Inflammatory macrophage (primary cell): ENCODE measurements around the gene ZNF462.

Source experiments
- DNase-seq, 2 donors: peaks; one replicate each; pipeline ENCODE4 v3.0.0-alpha.2; 2020 to 2022

Gene ZNF462

DNA sequence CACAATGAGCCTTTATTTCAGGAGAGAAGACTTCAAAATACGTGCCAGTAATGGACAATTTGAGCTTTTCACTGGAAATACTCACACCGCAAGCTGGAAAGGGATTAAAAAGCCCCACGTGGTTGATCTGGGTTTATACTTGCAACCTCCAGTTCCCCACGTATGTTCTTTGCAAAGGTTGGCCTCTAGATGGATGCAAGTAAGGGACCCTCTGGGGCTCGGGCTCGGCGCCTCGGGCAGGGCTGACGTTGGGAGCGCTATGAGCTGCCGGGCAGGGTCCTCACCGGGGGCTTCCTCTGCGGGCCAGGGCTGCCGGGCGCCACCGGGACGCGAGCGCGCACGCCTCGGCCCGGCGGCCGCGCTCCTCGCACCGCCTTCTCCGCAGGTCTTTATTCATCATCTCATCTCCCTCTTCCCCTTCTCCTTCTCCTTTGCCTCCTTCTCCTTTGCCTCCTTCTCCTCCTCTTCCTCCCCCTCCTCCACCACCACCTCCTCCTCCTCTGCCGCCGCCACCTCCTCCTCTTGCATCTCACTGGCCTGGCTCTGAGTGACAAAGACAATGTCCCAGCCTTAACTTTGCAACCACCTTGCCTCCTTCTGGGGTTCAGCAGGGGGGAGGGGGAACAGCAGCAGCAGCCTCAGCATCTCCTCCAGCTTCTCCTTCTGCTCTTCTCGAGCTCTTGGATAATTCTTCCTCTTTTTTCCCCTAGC, 701 bp upstream of the ZNF462 start:
- DNase-seq = no peak

DNA sequence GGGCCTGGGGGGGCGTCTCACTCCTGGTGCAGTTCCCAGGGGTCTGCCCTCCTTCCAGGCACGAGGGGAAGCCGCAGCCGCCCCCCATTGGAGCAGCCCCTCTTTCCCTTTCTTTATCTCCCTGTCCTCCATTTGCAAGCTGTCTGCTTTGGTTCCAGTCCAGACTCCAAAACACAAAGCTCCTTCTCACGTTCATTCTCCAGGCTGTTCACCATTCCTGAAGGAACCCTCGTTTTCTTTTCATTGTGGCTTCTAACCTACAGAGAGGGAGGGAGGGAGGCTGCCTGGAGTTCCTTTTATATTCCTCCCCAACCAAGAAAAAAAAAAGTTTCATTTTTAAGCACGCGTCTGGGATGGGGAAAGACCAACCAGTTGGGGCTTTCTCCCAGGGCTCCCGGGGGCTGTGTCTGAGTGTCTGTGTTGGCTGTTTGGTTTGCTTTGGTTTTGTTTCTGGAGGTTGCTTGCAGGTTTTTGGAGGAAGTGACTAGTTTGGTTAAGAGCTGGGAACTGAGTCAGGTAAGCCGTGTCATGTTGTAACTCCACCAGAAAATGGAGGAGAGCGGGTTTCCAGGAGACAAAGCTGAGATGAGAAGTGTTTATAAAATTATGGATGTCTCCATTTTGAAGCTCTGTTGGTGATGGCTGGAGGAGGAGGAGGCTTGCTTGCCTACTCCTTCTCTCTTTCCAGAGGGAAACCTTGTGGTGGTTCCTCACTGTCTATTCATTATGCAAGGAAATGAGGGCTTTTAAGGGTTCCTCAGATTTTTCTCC, 1.6 kb downstream of the ZNF462 start:
- no peak for DNase-seq

DNA sequence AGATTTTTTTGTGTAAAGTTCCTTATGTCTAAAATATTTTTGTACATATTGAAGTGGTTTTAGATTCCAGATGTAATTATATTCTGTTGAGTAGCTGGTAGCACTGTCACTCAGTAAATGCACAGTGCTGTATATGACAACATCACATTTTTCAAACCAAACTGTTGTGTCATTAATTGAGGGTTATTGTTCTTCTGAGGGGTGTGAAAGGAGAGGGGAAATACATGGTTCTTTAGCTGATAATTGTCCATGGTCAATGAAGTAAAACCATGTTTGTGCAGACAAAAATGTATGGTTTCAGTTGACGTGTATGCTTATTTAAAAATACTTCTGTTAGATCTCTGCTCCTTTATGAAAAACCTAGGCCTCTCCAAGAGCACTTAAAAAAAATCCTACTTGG, 3.3 kb downstream of the ZNF462 start:
- no peak for DNase-seq

DNA sequence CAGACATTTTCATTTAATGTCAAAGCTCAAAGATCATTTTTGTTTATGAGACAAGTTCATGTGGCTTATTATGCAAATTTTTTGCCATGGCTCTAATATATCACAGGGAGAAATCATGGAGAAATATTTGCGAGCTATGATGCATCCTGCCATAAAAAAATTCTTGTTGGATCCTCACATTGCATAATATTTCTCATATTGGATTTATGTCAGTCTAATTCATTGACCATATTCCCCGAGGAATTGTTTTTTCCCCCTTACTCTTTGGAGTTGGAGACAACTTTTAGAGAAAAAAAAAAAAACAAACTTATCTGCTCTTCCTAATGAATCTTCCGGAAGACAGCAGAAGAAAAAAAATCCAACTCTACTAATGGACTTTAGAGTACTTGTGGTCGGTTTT, 4.3 kb downstream of the ZNF462 start:
- DNase-seq = no peak

DNA sequence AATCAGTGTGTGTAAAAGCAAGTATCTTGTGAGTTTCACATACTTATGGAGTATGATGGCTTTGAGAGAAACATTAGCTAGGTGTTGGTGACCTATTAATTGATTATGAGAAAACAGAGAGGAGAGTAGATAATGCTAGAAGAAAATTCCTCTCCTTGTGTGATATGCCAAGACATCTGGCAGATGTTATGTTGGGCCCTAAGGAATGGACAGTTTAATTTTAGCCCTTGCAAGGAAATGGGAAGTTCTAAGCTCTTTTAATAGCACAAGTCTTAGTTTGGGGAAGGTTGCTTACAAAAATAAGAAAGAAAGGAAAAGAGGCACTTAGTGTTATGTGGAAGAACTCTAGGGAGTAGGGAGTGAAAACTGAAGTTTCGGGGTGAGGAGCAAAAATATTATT, 5.1 kb downstream of the ZNF462 start:
- DNase-seq = no peak

DNA sequence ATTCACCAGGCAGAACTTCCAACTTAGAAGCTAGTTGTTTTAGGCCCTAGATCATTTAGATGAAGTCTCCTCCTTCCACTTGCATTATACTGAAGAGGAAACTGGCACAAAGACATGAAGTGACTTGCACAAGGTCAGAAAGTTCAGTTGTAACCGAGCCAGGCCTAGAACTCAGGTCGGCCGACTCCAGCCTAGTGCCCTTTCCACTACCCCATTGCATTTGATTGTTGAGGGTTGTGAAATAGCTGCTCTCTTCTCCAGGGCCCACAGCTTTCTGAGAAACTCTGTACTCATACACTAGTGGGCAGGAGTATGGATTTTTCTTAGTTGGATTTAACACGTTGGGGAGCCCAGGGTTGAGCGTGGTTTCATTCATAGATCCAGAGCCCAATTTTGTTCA, 5.6 kb downstream of the ZNF462 start:
- no peak for DNase-seq

DNA sequence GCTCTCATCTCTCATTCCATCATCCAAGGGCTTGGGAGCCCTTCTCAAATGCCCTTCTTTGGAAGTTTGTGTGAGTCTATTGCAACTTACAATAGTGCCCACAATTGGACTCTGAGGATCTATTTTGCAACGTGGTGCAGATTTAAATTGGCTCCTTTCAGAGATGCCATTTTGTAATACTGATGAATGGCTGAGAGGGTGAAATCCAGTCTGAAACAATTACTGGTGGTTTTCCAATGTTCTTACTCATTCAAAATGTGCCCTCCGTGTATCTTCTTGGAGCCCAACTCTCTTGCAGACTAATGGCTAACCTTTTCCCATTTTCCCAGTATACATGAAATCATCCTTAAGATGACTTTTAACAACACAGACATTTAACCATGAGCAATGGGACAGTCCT, 6.1 kb downstream of the ZNF462 start:
- DNase-seq = no peak

DNA sequence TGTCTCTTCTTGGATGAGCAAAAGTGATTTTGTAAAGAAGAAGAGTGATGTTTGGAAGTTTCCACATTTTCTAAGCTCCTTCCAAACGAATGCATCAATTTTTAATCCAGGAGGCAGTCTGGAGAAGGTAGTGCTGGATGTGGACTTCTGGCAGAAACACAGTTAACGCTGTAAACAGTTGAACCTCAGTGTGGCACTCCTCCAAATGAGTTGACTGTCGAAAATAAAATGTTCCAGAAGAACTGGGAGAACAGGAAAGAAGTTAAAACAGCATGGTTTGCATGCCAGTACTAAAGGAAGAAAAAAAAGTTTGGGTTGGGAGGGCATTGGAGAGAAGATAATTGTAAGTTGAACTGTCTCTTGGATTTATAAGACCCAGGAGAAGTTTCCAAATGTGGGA, 6.5 kb downstream of the ZNF462 start:
- DNase-seq = no peak

DNA sequence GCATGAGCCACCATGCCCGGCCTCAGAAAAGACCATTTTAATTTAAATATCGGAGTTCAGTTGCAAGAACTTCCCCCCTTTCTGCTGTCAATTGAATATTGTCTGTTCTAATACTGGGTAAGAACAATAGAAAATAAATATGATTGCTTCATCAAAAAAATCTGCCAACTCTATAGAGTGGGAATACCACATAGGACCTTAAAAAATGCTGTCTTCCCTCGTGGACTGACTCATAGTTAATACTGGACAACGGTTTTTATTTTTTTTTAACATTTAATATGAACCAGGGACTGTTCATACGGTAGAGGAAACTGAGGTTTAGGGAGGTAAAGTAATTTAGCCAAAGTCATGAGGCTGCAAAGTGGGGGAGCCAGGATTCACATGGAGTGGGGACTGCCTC, 9.7 kb downstream of the ZNF462 start:
- DNase-seq = no peak

DNA sequence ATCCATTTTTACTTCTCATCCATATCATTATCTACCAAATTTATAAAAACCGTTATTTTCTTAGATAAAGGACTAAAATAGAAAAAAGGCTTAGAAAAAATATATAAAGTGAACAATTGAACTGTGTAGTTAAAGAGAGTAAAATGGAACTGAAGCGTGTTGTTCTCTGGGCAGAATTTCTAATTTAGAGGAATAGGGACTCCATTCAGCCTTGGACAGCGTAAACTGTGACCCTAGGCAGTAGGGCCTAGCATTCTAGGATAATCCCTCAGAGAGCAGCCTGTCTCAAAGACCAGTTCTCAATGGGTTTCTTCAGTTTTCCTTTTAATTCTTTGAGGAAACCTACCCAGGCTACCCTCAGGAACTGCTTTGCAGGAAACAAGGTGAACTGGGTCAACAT, 11.1 kb downstream of the ZNF462 start:
- no peak for DNase-seq

DNA sequence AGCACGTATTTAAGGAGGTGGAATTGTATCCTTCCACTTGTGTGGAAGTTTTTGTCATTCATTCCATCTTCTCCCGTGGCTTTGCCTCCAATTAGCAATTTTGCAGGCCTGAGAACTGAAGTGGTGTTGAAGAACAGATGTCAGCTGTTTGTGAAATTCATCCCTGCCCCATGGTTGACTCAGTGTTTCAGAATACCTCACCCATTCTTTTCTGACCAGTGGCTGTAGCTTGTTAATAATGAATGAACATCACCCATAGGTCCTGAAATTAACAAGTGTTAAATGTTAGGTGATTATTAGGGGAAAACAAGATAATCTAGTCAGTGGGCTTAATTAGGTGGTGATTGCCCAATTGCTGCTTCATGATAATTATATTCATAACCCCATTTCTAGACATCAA, 11.7 kb downstream of the ZNF462 start:
- no peak for DNase-seq

DNA sequence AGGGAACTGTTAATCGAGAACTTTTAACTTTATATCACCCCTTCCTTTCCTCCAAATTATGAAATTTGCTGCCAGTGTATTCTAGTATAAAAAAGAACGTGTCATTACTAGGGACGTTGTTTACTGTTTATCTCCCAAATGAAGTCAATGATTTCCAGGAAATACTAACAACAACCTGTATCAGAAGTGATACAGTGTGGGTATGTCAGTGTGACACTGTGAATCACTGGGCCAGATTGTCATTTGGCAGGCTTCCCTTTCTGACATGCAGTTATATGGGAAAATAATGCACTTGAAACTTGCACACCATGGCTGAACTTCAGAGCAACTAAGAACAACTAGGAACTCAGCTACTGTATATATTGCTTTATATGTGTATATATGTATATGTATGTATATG, 12.6 kb downstream of the ZNF462 start:
- no peak for DNase-seq

DNA sequence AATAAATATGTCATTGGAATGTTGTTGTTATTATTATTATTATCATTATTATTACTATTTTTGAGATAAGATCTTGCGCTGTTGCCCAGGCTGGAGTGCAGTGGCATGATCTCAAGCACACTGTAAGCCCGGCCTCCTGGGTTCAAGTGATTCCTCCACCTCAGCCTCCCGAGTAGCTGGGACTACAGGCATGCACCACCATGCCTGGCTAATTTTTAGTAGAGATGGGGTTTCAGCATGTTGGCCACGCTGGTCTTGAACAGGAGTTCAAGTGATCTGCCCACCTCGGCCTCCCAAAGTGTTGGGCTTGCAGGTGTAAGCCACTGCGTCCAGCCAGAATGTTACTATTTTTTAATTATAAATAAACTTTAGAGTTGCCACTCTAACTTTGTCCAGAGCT, 14.4 kb downstream of the ZNF462 start:
- DNase-seq = no peak

DNA sequence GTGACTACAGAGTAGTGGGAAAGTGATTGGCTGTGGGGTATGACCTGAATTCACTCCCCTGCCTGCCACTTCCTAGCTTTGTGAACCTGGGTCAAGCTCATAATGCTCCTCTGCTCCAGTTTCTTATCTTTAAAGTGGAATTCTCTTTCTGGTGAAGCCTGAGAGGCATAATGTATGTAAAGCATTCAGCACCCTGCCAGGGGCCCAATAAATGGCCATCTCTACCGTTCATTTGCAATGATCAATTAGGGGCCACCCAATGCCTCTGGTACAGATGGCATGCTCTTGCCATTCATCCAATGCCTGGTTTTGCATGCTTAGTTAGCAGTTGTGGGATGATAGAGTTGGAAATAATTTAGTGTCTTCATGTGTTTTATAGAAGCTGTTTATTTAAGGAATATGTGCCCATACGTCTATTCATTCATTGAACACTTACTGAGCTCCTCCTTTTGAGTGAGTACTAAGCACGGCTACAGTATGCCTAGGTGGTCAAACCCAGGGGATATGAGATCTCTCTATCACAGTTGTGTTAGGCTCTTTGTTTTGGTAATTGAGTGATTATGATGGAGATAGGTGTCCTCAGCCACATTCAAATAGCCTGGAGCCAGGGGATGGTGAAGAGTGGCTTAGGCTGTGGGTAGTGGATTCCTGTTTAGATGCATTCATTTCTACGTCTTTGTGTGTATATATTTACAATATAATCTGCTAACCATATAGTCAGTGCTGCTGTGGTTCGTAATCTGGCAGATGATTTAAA, 15.3 kb downstream of the ZNF462 start:
- no peak for DNase-seq

DNA sequence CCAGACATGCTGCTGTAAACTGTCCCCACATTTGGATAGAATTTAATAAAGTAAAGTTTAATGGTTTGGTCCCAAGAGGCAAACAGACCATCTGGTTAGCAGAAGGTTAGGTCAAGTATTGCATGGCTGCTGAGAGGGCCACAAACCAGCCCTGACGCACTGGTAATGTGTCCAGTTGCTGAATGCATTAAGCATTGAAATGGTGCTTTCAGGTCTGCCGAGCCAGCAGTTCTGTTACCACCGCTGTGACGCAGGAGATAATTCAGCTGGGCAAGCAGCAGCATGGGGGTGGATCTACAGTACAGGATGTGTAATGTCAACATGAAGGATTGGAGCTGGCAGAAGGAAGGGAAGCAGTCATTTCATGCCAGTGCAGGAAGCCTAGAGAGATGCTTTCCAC, 16.0 kb downstream of the ZNF462 start:
- DNase-seq = no peak

DNA sequence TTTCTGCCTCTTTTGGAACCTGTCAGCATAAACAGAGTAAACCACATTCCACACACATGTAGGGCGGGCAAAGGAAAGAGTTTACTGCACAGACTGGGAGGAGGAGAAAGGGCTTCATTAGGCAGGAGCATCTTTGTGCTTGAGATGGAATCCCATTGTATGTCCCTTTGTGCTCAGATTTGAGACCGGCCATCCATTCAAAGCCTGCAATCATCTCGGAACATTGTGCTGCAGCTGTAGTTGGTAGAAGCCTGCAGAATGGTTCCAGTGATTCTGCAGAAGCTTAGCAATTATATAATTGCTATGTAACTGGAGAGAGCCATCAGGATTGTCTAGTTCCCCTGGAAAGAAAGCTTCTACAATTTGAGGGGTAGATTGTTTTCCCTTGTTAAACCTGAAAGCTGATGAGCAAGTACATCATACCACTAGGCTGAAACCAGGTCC, 16.5 kb downstream of the ZNF462 start:
- no peak for DNase-seq

DNA sequence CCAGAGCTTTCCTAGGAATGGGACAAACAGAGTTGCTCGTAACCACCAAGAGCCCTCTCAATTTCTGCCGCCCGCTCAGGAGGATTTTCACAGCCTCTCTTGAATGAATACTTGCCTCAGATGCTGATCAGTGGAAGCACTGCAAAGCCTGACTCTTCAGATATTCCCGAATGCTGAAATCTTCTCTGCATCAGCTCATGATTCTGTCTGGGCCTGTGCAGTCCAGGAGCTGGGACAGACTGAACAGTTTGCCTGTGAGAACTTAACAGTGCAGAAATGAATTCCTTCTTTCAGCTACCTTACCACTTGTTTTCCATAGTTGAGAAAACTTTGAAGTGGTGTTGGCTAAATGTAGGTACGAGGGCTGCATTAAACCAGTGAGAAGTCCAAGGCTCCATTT, 17.1 kb downstream of the ZNF462 start:
- DNase-seq = no peak

DNA sequence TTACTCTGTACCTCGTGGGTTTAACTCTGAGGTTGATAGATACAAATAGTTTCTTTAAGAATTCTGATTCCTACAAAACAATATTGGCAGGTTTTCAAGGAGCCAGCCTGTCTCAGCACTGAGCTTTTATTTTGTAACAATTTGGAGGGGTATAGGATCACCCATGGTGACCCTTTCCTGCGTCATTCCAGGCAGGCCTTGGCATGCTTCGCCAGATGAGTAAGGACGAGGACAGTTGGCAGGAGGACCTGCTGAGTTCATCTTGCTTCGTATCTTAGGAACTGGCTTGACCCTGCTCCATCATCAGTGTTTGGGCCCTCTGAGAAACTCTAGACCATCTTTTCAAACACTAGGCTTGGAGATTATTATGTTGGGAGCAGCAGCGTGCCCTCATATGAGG, 17.9 kb downstream of the ZNF462 start:
- DNase-seq = no peak

DNA sequence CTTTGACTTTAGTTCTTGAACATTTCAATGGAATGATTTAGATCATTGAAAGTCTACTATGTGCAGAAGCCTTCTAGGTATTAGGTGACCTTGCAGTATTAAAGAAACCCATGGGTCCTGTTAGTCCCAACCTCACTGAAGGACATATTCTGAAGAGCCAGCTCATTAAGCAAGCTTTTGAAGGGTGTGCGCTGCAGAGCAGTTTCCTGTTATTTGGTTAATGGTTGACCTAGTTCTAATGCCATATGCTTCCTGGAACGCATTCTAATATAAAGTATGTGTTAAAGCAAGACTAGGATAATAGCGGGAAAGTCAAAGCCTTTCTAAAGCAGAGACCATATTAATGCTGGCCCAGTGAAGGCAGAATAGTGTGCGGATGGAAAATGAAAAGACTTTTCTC, 20.1 kb downstream of the ZNF462 start:
- no peak for DNase-seq

DNA sequence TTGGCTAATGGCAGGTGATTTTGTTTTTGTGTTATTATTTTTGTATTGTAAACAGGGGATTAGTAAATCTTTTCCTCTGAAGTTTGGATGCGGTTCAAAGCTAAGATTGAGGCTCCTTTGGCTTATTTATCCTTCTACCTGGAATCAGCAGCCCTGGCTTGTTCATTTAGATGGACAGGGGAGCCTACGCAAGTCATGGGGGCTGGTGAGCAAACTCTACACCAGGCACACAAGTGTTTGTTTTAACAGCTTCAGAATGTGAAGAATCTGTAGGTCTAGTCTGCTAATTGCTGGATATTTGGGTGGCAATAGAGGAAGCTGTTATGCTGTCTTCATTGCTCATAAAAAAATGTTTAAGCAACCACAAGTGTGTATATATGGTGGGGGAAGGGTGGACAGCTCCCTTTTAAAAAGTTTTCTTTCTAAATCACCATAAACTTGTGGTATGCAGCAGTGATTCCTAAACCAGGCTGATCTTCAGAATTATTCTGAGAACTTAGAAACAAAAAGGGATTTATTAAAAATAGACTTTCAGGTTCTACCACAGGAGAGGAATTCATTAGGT, 20.7 kb downstream of the ZNF462 start:
- DNase-seq = no peak

DNA sequence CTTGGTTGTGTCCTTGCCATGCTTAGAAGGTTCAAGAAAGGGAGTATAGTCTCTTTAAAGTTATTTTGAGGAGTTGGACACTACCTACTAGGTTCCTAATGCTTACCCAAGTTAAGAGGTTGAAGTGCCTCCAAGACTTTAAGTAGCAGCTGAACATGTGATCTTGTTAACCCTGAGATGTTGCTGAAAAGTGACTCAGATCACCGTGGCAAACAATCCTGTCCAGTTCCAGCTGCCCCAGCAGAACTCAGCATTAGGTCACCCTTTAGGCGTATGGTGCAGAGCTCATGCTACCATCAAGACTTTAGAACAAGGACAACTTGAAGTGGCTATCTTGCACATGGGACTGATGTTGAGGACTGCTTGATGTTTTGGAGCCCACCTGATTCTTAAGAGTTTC, 22.5 kb downstream of the ZNF462 start:
- DNase-seq = peak; percentile 18 to 22

DNA sequence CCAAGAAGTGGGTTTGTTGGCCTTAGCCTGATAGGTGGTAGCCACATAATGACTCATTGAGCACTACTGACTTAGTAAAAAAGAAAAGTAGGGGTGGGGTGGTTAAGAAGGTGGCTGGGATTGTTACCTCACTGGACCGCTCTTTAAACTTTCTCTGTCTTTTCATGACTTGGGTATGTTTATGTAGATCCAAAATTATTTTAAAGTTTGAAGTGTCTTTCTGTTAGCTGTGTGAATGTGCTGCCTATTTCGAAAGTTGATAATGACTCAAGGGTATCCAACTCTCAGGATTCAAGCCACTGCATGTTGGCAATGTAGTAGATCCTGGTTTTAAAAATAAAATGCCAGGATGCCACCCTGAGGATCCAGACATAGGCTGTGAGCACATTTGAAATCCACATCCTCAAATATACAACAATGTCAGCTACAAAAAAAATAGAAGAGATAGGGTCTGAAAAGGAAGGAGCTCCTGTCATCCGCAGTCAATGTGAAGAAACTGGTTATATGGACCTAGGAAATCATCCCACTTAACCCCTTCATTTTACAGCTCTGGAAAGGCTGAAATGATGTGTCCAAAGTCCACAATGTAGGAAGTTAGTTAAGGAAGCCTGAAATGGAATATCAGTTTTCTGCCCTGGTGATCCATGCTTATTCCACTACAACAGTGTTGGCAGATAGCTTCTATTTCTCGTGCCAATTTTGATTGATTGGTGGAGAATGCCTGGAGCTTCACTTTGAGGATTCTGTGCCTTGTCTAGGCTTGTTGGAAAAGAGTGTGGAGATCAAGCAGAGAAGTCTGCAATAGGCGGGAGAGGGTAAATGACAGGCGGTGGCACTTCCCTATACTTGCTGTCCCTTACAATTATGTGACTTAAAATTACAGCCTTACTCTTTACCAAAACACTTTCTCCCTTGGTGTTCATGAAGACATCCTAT, 23.4 kb downstream of the ZNF462 start:
- DNase-seq = no peak
